ENCODE measurements around the gene DHX15.
A peak's percentile ranks its signal among the peaks of the same experiment; 100 is the strongest.

DHX15 gene

DNA sequence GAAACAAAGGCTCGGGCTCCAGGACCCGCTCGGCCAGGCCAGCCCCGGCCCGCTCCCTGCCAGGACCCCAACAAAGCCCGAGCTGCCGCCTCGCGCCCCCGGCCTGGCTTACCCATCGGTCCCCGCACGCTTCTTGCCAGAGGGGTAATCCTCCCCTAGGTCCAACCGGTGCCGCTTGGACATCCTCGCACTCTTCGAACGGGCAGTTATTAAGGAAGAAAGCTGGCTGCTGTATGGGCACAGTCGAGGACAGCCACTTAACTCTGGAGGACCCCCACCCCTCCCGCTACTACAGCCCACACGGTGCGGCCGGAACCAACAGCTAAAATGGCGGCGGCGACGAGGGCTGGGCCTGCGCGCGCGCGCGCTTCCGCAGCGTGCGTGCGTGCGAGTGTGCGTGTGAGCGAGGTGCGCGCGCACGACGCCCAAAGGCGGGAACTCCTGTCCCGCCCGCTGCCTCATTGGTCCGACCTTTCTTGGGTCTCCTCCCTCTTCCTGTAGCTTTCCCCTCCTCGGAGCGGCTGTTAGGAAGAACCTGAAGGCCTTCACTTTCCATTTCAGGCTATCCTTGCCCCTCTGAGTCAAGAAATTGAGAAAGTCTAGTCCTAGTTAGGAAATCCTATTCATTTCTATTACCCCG is at the start of gene DHX15:
DHX15 (minus strand) TSS at position 344 of the 640 bp plus-strand sequence; CDS start at position 183, 161 bp downstream.
- peak; percentile 92 to 94 for DNase-seq

DNA sequence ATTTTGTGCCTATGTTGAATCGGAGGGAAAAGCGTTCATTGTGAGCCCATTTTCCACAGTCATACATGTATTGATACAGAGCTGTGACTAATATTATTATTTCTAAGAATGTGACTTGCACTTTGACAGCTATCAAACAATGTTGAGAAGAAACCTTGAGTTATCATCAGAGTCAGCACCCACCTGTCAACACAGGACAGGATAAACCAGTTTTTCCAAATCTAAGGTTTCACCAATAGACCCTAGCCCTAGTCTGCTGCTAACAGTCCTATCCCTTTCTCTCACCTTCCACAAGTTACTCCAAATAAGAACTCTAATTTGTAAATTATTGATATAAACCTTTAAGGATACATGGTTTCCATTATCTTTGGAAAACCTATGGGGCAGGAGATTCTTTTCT is 47.7 kb upstream of the DHX15 start:
- no peak for DNase-seq

DNA sequence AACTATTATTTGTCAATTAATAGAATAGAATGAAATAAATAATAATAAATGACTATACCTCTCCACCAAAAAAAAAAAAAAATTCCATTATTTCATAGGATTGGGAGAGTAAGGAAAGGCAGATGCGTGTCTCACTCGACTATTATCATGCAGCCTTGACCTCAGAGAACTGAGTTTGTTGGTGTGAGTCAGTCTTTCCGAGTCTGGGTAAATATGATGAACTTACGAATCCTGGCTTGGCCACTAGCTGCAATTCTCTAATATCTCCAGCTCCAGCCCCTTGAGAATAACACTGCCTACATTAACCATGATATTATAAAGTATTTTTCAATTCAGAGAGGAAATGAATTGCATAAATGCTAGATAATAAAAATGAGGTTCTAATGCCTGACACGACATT is 46.6 kb upstream of the DHX15 start:
- DNase-seq: no peak

DNA sequence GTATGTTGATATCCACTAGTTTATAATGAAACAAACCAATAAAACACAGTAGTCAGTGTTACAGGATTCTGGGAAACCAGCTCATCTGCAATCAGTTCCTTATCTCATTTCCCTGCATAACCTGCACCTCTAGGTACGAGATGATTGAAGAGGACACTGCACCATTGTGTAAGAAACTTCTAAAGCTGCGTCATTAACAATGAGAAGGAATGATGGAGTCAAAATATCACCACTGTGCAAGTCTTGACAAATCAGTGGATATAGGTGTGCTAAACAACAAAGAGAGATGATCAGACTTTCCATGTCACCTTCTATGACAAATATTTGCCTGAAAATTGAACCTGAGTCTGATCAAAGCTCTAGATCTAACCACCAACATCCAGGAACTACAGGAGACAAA is 40.7 kb upstream of the DHX15 start:
- DNase-seq: no peak

DNA sequence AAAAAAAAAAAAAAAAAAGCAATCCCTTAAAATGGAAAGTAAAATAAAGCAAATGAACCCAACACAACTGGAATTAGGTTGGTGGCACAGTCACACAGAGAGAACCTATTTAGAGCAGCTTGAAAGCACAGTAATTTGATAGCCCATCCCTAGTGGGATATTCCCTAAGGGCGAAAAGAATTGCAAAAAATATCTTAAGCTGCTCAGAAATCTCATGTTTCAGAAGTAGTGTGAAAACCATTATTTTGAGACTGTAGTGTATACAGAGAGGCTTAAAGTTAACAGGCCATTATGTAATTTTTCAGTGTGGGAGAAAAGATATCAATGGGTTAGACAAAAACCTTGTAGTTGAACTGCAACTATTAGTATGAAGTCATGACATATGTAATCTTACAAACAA is 40.0 kb upstream of the DHX15 start:
- DNase-seq: no peak

DNA sequence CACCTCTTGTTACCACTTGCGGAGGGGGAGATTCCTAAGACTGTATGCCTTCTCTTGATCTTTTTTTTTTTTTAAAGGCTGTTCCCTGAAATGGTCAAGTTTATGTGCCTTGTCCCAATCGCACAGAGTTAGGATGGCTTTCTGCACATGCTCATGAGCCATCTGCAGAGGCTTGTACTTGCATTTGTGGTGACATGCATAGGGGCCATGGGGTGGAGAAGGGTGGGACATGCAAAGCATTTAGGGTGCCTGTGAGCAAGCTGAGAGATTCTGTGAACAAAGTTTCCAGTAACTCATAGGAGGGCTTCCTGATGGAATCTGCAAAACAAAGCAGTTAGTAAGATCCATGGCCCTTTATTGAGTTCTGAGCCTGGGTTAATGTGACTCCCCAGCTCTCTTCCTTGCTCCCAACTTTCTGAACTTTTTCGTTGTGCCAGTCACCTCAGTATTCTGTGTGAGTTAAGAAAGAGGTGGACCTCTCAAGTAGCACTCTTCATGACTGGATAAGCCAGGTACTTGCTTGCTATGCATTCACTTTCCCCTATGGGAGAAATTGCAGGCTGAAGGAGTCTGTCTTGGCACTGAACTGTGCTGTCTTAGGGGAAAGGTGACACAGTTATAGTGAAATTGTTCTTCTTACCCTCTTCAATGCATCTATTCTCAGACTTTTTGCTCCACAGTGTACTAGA is 37.9 kb upstream of the DHX15 start:
- no peak for DNase-seq

DNA sequence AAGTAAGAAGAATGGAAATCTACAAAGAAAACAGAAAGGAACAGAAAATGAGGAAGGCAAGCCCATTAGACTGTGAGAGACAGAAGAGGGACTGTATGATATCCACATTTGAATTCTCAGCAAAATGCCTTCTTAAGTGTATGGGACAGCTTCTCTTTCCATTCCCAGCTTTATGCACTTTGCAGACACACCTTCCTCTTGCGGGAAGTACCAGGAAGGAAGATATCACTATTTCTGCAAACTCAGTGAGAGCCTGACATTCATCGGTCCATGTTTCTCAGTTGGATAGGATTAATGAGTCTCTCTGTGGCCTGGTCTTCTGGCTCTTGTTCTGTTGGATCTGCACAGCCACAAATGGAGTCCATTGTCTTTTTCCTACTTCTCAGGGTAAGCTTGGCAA is 31.6 kb upstream of the DHX15 start:
- DNase-seq: no peak

DNA sequence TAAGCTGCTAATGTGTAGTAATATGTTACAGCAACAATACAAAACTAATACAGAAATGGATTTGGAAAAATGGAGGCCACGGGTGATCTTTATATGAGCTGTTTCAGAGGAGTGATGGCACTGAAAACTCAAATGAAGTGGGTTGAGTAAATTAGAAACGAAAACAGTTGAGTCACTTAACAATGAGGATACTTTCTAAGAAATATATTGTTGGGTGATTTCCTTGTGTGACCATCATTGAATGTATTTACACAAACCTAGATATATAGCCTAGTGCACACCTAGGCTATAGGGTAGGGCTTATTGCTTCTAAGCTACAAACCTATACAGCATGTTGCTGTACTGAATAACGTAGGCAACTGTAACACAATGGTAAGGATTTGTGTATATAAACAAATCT is 30.5 kb upstream of the DHX15 start:
- no peak for DNase-seq

DNA sequence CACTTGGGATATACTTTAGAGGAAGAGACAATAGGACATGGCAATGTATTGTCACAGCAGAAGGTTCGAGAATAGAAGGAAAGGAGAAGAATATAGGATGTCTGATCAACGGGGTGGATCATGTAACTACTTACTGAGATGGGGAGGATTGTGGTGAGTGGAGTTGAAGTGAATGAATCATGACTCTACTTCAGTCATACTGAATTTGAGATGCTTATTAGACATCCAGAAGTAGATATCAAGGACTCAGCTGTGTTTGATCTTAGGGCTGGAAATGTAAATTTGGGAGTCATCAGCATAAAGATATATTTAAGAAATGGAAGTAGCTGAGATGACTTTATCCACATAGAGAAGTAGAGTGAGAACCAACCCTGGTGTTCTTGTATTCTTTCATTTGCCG is 29.1 kb upstream of the DHX15 start:
- DNase-seq: no peak

DNA sequence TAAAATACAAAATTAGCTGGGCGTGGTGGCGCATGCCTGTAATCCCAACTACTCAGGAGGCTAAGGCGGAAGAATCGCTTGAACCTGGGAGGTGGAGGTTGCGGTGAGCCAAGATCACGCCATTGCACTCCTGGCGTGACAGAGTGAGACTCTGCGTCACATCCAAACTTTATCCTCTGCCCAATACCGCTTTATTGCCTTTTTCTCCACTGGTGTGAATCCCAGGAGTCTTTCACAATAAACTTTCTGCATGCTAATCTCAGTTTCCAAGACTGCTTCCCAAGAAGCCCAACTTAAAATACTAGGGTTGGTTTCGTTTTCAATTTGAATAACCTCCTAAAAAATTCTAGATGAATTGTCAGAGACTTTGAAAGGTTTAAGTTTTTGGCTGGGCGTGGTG is 27.2 kb upstream of the DHX15 start:
- DNase-seq: no peak

DNA sequence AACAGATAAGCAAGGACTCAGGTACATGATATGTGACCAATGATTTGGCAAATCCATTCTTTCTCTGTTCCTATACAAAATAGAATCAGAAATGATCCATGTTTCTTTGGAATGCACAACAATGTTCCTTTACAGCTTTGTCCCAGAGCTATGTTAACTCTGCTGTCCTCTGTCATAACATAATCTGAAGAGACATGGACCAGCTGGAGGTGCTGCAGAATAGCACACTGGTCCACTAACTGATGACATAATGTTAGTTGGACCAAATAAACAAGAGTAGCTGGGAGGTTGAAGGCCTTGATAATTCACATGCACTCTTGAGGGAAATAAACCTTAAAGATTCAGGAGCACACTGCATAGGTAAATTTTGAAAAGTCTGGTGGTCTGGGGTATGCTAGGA is 23.0 kb upstream of the DHX15 start:
- DNase-seq: no peak

DNA sequence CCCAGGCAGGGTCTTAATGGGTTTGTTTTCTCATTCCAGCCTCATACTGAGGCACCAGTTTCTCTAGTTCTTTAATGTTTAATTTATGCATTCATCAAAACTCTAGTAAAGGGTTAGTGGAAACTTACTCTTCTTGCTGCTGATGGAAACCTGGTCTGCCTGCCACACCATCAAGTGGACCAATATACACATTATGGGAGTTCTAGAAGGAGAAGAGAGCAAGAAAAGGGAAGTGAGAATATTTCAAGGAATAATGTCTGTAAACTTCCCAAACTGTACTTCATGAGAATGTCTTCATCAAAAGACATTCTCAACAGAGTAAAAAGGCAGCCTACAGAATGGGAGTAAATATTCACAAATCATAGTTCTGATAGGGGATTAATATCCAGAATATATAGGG is 20.9 kb upstream of the DHX15 start:
- DNase-seq: no peak

DNA sequence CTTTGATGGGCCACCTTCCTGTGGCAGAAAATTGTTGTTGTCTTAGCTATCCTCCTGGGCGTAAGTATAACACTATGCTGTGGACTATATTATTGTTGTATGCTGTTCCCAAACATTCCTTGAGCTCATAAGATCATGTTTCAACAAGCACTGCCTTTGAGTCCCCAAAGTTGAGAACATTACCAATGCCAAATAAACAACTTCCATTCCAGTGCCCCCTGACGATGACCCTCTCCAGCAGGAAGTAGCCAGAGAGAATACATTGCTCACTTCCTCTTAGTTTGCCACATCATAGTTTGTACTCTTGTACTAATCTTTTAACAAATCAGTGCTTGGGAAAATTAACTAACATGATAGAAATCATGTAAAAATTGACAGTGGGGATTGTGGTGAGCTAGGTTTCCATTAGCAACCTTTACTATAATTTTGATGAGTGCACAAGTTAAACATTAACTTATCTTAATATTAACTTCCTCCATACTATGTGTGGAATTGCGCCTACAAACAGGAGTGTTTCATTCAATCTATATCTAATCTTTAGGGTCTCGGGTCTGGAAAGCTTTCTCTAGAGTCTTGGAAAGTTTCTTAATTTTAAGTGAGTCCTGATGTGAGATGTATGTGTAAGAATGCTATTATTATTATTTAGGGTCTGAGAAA is 20.3 kb upstream of the DHX15 start:
- no peak for DNase-seq

DNA sequence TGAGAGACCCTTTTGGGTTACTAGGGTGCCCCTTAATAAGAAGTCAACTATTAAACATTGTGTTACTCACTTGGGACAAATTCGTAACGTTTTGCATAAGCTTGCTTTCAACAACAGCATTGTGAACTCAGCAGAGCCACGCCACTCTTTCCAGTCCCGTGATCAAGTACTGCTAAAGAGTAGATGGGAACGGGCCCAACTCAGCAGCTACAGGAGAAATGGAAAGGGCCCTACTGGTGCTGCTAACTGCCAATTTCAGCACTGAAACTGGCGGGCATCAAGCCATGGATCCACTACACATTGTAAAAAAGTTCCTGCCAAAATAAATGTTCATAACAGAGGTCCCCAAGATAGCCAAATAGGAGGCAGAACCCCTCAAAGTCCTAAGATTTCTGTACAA is 19.0 kb upstream of the DHX15 start:
- DNase-seq: no peak

DNA sequence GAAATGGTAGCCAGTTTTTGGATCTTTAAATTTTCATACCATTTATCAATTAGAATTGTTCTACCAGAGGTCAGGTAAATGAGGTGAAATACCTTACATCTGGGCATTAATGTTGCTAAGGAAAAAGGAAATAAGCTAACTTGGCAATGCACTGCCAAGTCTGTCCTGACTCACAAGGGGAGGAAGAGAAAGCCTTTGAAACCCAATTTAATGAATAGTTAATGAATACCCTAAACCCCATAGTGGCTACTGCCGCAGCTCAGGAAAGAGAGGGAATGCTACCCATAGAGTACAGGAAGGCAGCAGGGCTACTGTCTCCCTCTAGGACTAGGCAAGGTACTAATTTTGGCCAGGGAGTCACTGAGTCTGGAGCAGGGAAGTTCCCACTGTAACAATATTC is 16.8 kb upstream of the DHX15 start:
- DNase-seq: no peak

DNA sequence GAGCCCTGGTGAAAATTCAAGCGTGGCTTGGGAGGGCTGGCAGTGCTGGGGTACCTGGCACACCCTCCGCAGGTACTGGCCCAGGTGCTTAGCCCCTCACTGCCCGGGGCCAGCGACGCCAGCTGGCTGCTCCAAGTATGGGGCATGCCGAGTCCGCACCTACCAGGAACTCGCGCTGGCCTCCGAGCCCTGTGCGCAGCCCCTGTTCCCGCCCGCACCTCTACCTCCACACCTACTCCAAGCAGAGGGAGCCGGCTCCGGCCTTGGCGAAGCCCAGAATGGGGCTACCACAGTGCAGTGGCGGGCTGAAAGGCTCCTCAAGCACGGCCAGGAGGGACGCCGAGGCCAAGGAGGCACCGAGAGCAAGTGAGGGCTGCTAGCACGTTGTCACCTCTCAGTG is 14.9 kb upstream of the DHX15 start:
- no peak for DNase-seq

DNA sequence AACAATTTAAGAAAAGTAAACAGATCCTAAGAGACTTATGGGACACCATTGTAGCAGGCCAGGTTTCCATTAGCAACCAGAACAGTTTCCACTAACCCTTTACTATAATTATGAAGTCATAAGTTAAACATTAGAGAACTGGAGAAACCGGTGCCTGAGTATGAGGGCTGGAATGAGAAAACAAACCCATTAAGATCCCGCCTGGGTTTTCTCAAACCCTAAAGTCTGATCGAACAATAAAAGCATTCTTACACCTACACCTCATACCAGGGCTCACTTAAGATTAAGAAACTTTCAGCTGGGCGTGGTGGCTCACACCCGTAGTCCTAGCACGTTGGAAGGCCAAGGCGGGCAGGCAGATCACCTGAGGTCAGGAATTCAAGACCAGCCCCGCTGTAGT is 13.7 kb upstream of the DHX15 start:
- DNase-seq: no peak

DNA sequence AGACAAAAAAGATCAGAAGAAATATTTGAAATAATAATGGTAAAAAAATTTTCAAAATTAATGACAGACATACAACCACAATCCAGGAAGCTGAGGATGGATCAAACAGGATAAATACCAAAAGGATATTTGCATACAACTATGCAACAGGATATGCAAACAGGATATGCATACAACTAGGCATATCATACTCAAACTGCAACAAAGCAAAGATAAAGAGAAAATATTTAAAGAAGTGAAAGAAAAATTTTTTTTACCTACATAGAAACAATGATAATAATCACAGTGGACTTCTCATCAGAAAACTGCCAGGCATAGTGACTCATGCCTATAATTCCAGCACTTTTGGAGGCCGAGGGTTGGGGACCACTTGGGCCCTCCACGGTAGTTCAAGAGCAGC is 11.3 kb upstream of the DHX15 start:
- no peak for DNase-seq

DNA sequence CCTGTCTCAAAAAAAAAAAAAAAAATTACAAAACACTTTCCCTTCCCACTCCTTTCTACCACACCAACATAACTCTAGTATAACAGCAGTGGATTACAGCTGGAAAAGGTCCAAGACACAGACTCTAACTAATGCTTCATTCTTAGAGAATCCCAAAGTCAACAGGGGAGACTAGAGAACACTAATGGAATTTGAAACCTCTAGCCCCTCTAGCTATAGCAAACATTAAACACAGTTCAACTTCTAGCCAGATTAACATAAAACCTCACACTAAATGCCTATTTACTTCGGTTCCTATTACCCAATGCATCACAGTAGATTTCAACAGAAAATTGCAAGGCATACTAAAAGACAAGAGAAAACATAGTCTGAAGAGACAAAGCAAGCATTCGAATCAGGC is 10.5 kb upstream of the DHX15 start:
- no peak for DNase-seq

DNA sequence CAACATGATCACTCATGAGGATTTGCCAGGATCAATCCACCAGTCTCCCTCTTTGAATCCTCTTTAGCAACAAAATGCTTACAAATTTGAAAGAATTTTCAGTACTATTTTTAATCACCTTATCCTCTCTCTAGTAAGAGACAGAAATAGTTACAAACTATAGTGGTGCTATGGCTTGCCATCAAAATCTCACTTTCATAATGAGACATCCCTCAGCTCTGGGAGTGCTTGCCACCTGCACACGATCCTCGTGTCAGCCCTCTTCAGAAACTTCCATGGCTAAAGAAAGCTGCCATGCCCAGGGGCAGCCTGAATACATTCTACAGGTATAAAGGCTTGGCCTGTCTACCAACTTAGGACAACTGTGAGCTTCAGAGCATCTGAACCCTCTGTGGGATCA is 5.1 kb upstream of the DHX15 start:
- no peak for DNase-seq

DNA sequence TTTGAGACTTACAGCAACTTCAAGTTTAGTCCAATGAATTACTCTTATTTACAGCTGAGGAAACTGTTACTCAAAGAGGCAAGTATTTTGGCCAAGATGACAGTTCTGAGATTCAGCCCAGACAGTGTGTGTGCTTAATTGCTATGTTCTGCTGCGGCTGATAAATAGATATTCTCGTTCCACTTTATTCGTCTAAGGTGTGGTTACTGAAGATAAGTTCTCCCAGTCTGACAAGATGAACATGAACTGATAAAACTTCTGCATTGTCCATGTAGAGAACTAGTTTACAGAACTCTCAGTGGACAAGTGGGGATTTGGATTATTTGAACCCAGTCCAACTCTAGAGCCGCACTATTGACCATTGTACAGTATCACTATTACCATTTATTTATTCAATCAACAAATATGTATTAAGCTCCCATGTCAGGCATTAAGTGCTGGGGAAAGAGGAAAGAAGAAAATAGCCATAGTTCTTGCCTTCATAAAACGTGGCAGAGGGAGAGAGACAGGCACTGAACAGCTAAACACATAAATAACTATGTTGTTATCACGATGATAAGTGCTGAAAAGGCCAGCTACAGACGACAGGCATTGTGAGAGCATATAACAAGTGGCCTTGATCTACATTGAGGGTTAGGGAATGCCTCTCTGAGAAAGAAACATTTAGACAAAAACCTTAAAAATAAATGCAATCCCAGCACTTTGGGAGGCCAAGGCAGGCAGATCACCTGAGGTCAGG is 4.0 kb upstream of the DHX15 start:
- DNase-seq: no peak

DNA sequence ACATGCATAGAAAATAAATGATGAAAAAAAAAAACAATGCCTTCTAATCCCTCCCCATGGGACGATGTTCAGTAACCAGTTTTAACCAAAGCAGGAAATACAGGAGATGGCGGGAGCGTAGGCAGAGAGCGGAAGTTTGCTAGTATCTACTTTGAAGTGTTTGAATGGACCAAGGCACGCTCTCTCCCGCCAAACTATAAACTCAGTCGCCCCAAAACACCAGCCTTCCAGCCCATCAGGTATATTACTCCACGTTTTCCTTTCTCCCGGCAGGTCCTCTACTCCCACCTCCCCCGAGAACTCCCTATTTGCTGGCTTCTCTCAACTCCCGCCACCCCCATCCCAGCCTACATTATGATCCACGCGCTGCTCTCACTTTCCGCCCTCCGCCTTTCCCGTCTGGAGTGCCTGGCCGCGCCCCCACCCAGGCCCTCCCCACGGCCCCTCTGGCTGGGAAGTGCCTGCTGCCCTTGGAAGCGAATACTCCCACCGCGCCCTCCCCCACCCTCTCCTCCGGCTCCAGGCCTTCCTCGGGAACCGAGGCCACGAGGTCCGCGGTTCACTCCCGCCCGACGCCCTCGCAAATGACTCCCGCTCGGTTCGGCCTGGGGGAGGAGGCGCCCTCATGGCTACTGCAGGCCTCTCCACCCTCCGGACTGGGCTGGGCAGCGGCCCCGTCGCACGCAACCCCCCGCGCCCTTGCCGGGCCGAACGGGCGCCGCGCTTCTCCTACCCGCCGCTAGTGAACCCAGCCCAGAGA is 723 bp downstream of the DHX15 start:
- DNase-seq: peak; percentile 66 to 70

DNA sequence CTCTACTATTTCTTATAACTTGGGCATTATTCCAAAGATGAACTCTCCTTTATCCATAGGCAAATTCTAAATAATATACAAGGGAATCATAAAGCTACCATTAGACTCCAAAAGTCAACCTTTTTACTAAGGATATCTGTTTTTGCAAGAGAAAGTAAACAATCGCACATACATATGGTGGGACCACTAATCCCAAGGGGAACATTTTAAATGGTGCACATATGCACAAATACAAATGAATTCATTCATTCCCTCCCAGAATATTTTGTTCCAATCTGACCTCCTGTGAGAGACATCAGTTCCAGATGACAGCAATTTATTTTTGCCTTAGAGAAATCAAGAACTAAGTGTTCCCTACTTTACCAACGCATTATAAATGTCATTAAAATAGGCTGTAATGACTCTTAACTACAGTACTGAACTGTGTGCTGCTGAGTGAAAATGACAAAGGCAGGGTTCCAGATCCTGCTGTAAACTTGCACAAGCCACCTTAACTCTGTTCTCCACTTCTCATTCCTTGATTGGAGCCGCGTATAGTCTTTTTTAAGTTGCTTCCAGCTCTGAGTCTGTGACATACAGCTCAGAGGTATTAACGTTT is 2.0 kb downstream of the DHX15 start:
- DNase-seq: no peak

Data from activated T-cell treated with anti-CD3 and anti-CD28 coated beads, Interleukin-2, amount 50 U/mL, for 48 hours (primary cell).